ENCODE results near the gene CRYGN.

Gene CRYGN, protein sequence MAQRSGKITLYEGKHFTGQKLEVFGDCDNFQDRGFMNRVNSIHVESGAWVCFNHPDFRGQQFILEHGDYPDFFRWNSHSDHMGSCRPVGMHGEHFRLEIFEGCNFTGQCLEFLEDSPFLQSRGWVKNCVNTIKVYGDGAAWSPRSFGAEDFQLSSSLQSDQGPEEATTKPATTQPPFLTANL

GRCh38 chr7:151439855-151440798, at the start of gene CRYGN:
TSS of gene CRYGN (minus strand) at chr7:151440141. CDS start at chr7:151439917, 224 bp downstream.
- no peak for DNase-seq (ENCODE audit: low read depth)

- DNase-seq (ENCODE audit: low read depth): no peak
These were observed 49.6 kb upstream of the CRYGN start for GRCh38 chr7:151489498-151489897.

DNA sequence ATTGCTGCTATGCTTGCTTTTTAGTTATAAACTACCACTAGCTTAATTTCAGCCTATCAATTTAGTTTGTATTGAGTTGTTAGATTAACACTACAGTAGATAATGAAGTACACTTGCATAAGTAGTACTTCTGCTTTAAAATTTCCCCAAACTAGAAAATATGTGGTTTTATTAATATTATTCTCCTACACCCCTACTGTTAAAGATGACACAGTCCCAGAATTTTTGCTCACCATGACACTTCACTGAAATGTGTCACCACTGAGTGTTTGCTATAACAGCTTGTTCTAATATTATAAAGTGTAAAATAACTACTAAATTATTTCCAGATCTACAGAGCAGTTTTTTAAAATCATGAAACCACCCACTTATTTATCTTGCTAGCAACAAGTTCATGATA, 48.2 kb upstream of the CRYGN start:
- no peak for DNase-seq (ENCODE audit: low read depth)

DNA sequence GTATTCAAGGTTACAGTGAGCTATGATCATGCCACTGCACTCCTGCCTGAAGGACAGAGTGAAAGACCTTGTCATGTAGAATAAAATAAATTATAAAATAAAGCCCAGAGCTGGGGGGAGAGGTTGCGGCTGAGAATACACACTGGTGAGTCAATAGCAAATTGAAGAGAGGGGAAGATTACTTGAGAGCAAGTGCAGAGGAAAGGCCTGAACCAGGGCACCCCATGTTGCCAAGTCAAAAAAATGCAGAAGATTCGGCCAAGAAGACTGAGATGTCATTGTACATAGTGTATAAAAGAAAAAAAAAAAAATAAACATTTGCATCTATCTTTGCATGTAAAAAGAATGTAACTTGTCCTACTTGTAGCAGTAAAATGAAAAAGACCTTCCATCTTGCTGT, 47.3 kb upstream of the CRYGN start:
- DNase-seq (ENCODE audit: low read depth): no peak

DNA sequence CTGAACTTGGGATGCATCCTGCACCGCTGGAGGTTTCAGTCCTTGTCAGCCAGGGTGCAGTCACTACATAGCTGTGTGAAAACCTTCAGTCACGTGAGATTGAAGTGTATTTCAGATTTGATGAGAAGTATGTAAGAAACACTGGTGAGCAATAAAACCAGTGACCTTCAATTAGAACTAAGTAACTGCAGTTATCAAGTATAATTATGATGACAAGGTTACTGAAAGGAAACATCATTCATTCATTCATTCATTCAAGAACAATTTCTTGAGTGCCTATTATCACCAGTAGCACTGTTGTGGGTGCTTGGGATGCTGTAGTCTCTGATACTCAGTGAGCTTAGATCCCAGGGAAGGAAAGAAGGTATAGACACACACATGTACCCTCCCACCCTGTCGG, 46.1 kb upstream of the CRYGN start:
- no peak for DNase-seq (ENCODE audit: low read depth)

- DNase-seq (ENCODE audit: low read depth): peak; percentile 24
These were observed 45.2 kb upstream of the CRYGN start for GRCh38 chr7:151484971-151485707.

DNA sequence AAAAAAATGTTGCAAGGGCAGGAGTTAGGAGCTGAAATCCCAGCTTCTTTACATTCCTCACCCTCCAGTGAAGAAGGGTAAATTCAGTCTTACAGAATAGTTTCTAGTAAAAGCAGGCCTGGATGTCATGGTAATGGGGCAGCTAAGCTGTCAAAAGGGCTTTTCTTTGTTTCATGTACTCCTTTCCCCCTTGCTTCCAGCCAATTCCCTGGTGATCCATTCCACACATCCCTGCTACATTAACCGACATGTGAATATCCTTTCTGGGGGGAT, 43.7 kb upstream of the CRYGN start:
- no peak for DNase-seq (ENCODE audit: low read depth)

DNA sequence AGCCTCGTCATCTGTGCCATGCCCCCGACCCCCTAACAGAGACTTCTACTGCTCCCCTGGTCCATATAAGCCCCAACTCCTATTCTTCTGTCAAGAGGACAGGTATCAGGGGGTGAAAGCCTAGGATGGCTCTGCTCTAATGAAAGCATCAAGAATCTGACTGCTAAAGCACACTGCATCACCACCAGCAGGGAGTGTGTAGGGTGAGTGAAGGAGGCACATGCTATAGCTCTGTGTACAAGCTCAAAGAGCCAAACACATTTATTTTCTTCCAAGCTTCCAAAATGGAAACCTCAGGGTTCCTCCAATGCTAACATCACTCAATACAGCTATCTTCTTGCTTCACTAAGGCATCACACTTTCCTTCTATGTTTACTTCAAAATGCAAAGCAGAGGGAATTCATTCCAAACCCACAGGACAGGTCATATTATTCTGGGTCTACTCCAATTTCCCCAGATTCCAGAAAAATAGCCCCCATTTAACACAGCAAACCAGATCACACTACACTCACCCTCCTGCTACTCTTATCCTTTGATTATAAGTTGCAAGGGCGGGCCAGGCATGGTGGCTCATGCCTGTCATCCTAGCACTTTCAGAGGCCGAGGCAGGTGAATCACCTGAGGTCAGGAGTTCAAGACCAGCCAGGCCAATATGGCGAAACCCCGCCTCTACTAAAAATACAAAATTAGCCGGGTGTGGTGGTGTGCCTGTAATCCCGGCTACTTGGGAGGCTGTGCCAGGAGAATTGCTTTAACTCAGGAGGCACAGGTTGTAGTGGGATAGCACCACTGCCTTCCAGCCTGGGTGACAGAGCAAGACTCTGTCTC, 43.2 kb upstream of the CRYGN start:
- DNase-seq (ENCODE audit: low read depth): no peak

- no peak for DNase-seq (ENCODE audit: low read depth)
These were observed 41.9 kb upstream of the CRYGN start for GRCh38 chr7:151481650-151482505.

- no peak for DNase-seq (ENCODE audit: low read depth)
These were observed 37.9 kb upstream of the CRYGN start for GRCh38 chr7:151477867-151478266.

DNA sequence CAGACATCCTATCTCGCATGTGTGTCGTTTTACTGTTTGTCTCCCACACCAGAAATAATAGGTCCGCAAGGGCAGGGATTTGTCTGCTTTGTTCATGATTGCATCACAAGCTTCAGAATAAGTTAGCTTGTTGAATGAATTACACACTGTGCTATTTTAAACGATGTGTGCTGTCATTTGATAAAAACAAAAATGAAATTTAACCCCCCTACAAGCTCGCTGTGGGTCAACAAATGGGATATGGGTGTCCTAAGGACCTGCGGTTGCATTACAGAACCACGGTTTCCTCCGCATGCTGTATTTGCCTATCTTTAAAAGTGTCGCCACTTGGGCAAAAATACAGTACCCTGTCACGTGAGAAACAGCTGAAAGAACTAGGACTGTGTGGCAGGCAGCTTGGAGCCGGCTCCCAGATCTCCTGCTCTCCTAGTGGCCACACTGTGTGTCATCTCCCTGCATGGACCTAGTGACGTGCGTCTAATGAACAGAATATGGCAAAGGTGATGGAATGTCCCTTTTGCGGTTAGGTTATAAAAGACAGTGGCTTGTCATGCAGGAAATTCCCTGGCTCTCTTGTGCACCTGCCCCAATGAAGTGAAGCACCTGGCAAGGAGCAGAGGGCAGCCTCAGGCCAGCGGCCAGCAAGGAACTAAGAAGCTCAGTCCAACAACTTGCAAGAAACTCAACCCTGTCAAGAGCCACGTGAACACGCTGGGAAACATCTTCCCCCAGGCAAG, 32.9 kb upstream of the CRYGN start:
- DNase-seq (ENCODE audit: low read depth): no peak

GRCh38 chr7:151470711-151471110, 30.8 kb upstream of the CRYGN start:
- no peak for DNase-seq (ENCODE audit: low read depth)

- no peak for DNase-seq (ENCODE audit: low read depth)
These were observed 29.3 kb upstream of the CRYGN start for GRCh38 chr7:151469281-151469680.

DNA sequence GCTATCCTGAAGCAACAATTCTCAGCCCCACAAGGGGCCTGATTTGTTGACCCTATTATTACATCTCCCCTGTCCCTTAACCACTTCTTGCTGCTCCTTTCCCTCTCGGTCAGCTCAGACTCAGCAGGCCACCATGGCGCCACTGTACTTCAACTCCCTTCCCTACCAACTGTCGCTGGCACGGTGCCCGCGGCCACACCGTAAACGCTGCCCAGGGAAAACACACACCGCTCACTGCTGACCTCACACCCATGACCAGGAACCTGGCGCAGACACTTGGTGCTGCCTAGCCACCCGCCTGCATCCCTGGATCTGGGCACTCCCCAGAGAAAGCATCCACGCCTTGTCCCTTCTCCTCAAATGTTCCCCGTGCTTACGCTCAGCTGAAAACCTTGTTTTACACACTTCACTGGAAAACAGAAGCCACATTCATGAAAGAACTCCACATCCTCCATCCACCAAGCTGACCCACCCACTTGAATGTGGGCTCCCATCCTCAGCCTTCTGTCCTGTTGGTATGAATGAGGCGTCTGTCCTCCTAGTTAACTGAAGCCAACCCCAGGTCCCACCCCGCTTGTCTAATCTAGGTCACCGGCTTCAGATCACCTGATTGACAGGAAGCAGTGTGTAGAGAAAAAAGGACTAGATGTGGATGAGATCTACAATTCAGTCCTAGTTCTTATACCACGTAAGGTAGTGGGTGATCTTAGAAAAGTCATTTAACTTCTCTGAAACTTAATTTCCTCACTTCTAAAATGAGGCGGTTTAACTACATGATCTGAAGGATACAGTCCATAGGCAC, 28.5 kb upstream of the CRYGN start:
- no peak for DNase-seq (ENCODE audit: low read depth)

DNA sequence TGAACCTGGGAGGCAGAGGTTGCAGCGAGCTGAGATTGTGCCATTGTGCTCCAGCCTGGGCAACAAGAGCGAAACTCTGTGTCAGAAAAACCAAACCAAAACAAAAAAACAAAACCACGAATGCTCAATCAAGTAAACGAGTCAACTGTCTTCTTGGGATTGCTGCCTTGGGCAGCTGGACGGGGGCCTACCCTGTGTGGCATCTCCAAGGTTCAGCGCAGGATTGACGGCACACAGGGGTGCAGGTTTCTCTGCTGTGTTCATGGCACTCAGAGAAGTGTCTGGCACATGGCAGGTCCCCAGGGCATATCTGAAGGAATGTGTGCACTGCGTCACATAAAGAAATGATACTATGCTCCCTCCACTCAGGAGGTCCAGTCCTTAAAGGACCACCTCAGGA, 25.2 kb upstream of the CRYGN start:
- DNase-seq (ENCODE audit: low read depth): no peak

DNA sequence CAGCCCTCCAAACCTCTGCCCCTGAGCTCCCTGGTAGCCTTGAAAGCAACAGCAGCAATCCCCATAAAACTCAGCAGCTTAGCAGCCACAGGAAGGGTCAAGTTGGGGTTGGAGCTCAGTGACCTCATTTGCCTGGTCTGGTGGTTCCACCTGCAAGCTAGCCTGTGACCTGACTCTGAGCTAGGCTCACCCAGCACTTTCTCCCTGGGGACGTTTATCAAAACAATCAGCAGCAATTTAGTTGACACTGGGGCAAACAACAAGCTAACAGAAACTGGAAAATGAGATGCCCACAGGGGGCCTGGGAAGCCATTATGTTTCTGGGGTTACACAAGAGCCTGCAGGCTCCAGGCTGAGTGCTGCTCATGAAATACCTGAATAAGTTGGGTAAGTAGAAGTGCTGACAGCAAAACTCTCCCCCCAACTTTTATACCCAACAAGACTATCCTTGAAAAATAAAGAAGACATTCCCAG, 22.4 kb upstream of the CRYGN start:
- DNase-seq (ENCODE audit: low read depth): no peak

GRCh38 chr7:151461942-151462230, 21.9 kb upstream of the CRYGN start:
- no peak for DNase-seq (ENCODE audit: low read depth)

DNA sequence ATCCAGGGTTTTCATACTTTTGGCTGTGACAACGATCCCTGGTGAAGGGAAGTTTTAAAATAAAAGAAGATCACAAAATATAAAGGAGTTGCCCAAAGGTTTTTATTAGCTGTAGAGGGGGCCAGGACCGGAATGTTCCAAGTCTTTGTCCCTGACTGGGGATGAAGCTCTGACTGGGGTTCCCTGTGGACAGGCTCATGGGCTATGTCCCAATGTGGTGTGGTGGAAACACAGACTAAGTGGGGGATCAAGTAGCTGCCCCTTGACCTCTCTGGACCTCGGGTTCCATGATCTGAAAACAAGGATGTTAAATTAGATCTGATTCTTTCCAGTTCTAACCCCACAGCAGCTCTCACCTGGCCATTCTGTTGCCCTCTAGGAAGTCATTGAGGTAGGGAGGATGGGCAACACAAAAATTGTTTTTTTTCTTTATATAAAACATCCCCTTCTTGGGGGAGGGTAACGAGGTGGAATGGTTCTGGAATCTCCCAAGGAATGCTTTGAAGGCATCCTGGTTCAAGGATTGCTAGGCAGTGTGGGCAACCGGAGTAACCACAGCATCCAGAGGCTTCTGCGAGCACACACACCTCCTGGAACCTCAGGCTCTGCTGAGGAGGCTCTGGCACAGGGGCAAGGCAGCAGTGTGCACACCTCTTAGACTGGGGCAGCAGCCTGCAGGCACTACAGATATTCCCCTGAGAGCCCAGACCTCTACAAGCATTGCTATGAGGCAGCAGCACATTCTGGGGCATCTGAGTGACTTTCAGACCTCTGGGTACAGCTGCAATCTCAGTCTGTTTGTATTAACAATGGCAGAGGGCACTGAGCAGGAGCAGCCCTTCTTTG, 21.4 kb upstream of the CRYGN start:
- no peak for DNase-seq (ENCODE audit: low read depth)

DNA sequence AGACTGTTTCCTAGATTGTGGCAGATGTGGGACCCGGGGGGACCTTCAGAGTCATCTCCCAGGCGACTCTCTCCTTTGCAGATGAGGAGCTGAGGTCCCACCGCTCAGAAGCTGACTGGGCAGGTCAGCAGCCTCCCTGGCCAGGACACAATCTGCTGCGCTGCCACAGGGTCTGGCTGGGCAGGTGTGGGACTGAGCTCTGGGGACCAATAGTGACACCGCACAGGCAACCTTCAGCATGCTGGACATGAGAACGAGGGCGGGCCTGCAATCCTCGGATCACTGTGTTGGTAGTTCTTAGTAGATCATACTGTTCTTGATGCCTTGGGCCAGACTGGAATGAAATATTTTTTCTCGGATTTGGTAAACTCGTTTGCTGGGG, 20.5 kb upstream of the CRYGN start:
- DNase-seq (ENCODE audit: low read depth): no peak

All from HS-5 (cell line).